Fibroblast of lung (primary cell): ENCODE data around the gene LEKR1. TPM values are rescaled to one million over a fixed set of nuclear protein-coding genes. Genes with fewer than 3 reads are reported as not detected.

Experiments used
- DNase-seq, 2 donors: peaks; one replicate each; pipeline versions ENCODE4 v3.0.0 to v3.0.0-alpha.2; 2010; ENCODE audit warnings: low read depth in 2 of 2
- H2AFZ ChIP-seq: 2 replicates; pipeline ENCODE4 v1.5.1; 2012; ENCODE audit warnings: low read length, control low read depth, inconsistent platforms
- H3K27ac ChIP-seq: 2 replicates; pipeline ENCODE4 v1.5.1; 2011; ENCODE audit warnings: low read length, control low read depth; ENCODE audit not compliant: insufficient read depth
- H3K27me3 ChIP-seq: 2 replicates; pipeline ENCODE4 v1.5.1; 2011; ENCODE audit warnings: mild to moderate bottlenecking, low read length; ENCODE audit not compliant: control insufficient read depth, insufficient read depth
- H3K36me3 ChIP-seq: 2 replicates; pipeline ENCODE4 v1.5.1; 2011; ENCODE audit warnings: low read length; ENCODE audit not compliant: control insufficient read depth, insufficient read depth
- H3K4me1 ChIP-seq: 2 replicates; pipeline ENCODE4 v1.5.1; 2011; ENCODE audit warnings: low read length; ENCODE audit not compliant: control insufficient read depth, insufficient read depth; ENCODE audit errors: extremely low read depth
- H3K4me2 ChIP-seq: 2 replicates; pipeline ENCODE4 v1.5.1; 2011; ENCODE audit warnings: low read length, control low read depth; ENCODE audit not compliant: insufficient read depth; ENCODE audit errors: extremely low read depth
- H3K4me3 ChIP-seq, 4 experiments: fragments of 200-600 bp in 1 of 4; sonication (generic) in 1 of 4; replicated peaks in 1 of 4; 2 replicates each; pipeline ENCODE4 v1.5.1; 2011 to 2016; ENCODE audit warnings: low read length in 4 of 4, low read depth in 3 of 4, mild to moderate bottlenecking in 3 of 4, control low read depth in 2 of 4, inconsistent platforms in 1 of 4, mixed read lengths in 1 of 4; ENCODE audit not compliant: insufficient read depth in 1 of 4; ENCODE audit errors: control extremely low read depth in 1 of 4
- H3K79me2 ChIP-seq: 2 replicates; pipeline ENCODE4 v1.5.1; 2012; ENCODE audit warnings: mild to moderate bottlenecking, low read length, inconsistent platforms; ENCODE audit not compliant: control insufficient read depth, insufficient read depth
- H3K9ac ChIP-seq: 2 replicates; pipeline ENCODE4 v1.5.1; 2011; ENCODE audit warnings: mild to moderate bottlenecking, low read length, control low read depth; ENCODE audit not compliant: insufficient read depth
- H3K9me3 ChIP-seq: 2 replicates; pipeline ENCODE4 v1.5.1; 2012; ENCODE audit warnings: low read depth, low read length; ENCODE audit not compliant: control insufficient read depth, insufficient read depth
- H4K20me1 ChIP-seq: 2 replicates; pipeline ENCODE4 v1.5.1; 2011; ENCODE audit warnings: low read length; ENCODE audit not compliant: control insufficient read depth, insufficient read depth; ENCODE audit errors: extremely low read depth
- CTCF ChIP-seq, 2 donors: IDR thresholded peaks in 1 of 2; conservative IDR thresholded peaks in 1 of 2; 1 replicate in 1 of 2; 2 replicates in 1 of 2; pipeline ENCODE4 v1.5.1; 2011 to 2012; ENCODE audit warnings: low read length in 2 of 2, control low read depth in 1 of 2, inconsistent platforms in 1 of 2, low read depth in 1 of 2, mild to moderate bottlenecking in 1 of 2
- EZH2 ChIP-seq: IDR thresholded peaks from 2 replicates; pipeline ENCODE4 v1.5.1; 2012; ENCODE audit warnings: low read length, control low read depth, mild to moderate bottlenecking; ENCODE audit errors: missing control alignments
- polyA plus RNA-seq, 2 donors: library from polyadenylated mRNA; depleted of rRNA in 1 of 2; stranded (reverse) in 1 of 2; unstranded in 1 of 2; fragments of >200 nt; gene quantifications; 2 replicates each; pipeline ENCODE4 v1.2.1, GENCODE V29; 2011 to 2012; ENCODE audit warnings: missing spikeins in 1 of 2
- total RNA-seq: library from RNA; depleted of rRNA; stranded (reverse); fragments of >200 nt; gene quantifications from 2 replicates; pipeline ENCODE4 v1.2.1, GENCODE V29; 2014

Gene LEKR1
- total and polyA plus RNA-seq, 2 donors (not counting 1 experiment from before 2014, with no cell fraction given), result 0.28 to 1.3 TPM

- no peaks in the 10 kb centered on the region for H3K79me2 ChIP-seq
- no peaks in the 10 kb centered on the region for H4K20me1 ChIP-seq
- no peak overlapping the region for H3K4me3 ChIP-seq
- no peak overlapping the region for H2AFZ ChIP-seq
- H3K9ac ChIP-seq, result no peak overlapping the region
- peak overlapping the region; percentile 62 for H3K27ac ChIP-seq
- H3K9me3 ChIP-seq, result no peaks in the 10 kb centered on the region
- DNase-seq, result peak; percentile 85 to 97
- no peaks in the 10 kb centered on the region for H3K27me3 ChIP-seq
- TF ChIP-seq CTCF (conservative IDR thresholded peaks at IDR 0.05 in 1 of 2, IDR thresholded peaks at IDR 0.05 in 1 of 2; ENCODE audit: low read depth in 1 of 2, low read length in 2 of 2) (peak in 1 of 2 donors; percentile 13), EZH2 (no peak)
- peaks cover 13% of the 10 kb centered on the region for H3K4me1 ChIP-seq
- no peaks in the 10 kb centered on the region for H3K36me3 ChIP-seq
- peak overlapping the region; percentile 55 for H3K4me2 ChIP-seq
These were observed 38.1 kb upstream of the LEKR1 start for GRCh38 chr3:156787926-156788663.

- Histone ChIP-seq H4K20me1 (no peaks in the 10 kb centered on the region), H3K9ac (no peak overlapping the region), H3K4me3 (no peak overlapping the region), H3K4me2 (peak overlapping the region; percentile 55), H3K27ac (peak overlapping the region; percentile 62), H3K79me2 (no peaks in the 10 kb centered on the region), H2AFZ (no peak overlapping the region), H3K36me3 (no peaks in the 10 kb centered on the region), H3K9me3 (no peaks in the 10 kb centered on the region), H3K27me3 (no peaks in the 10 kb centered on the region), H3K4me1 (peaks cover 13% of the 10 kb centered on the region)
- TF ChIP-seq CTCF (conservative IDR thresholded peaks at IDR 0.05 in 1 of 2, IDR thresholded peaks at IDR 0.05 in 1 of 2; ENCODE audit: low read depth in 1 of 2, low read length in 2 of 2) (no peak), EZH2 (no peak)
- peak in 1 of 2 donors; percentile 27 for DNase-seq
These were observed 37.3 kb upstream of the LEKR1 start for GRCh38 chr3:156788846-156789245.

DNA sequence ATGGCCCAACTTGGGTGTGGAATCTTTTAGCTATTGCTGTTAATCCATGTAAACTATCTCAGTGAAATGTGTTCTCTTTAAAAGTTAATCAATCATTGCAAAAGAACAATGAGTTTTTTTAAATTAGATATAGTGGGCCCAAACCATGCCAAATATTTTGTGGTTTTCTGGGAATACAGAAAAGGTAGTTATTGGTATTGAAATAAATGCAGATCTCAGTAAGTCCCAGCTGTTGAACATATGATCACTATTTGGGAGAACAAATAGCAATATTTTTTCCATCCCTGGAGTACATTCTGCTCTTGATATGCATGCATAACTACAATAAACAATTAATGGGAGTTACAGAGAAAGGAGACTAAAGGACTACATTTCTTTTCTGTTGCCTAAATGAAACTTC lies 36.0 kb upstream of the LEKR1 start:
- H3K36me3 ChIP-seq, result no peaks in the 10 kb centered on the region
- no peaks in the 10 kb centered on the region for H4K20me1 ChIP-seq
- no peak overlapping the region for H3K4me3 ChIP-seq
- TF ChIP-seq EZH2, result no peak
- TF ChIP-seq CTCF (conservative IDR thresholded peaks at IDR 0.05 in 1 of 2, IDR thresholded peaks at IDR 0.05 in 1 of 2; ENCODE audit: low read depth in 1 of 2, low read length in 2 of 2), result no peak
- H2AFZ ChIP-seq, result no peak overlapping the region
- H3K27ac ChIP-seq, result no peak overlapping the region
- no peaks in the 10 kb centered on the region for H3K79me2 ChIP-seq
- H3K4me2 ChIP-seq, result no peak overlapping the region
- no peaks in the 10 kb centered on the region for H3K27me3 ChIP-seq
- peak in 1 of 2 donors; percentile 67 for DNase-seq
- no peak overlapping the region for H3K9ac ChIP-seq
- H3K9me3 ChIP-seq, result no peaks in the 10 kb centered on the region
- peaks cover 13% of the 10 kb centered on the region for H3K4me1 ChIP-seq
